ENCODE data around the gene MVB12B.

DNA sequence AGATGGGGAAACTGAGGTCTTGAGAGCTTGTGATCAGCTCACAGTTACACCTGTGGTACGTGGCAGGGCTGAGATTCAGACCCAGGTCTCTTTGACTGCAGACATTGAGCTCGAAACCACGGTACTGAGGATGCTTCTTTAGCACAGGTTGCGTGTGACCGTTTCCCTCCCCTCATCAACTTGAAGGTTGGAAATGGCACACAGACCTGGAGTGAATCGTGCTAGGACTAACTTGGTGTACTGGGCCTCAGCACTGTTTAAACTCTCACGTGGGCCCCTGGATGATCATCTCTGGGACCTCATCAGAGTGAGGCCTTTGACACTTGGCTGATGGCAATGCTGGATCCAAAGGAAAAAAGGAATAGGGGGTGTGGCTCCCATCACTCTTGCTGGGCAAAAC, 106.0 kb downstream of the MVB12B start:
- TF ChIP-seq EZH2 (IDR thresholded peaks at IDR 0.05), result no peak
- no peak for TF ChIP-seq POLR2AphosphoS5 (IDR thresholded peaks at IDR 0.05; ENCODE audit: borderline replicate concordance, low read depth, low read length)
- no peak for TF ChIP-seq FOXP2 (optimal IDR thresholded peaks at IDR 0.05; ENCODE audit: control extremely low read depth, extremely low read length, insufficient read depth)
